ENCODE measurements around the gene MMP25. TPM values are rescaled to one million over a fixed set of nuclear protein-coding genes. Genes with fewer than 3 reads are reported as not detected.
"Not testable (repeated sequence)": the region's sequence is repeated elsewhere in the genome, so short reads cannot be mapped to it uniquely, and the experiment has no call there.

MMP25 gene
- total RNA-seq, 1 experiment from 2014 or later: 49.0 TPM

- not testable (repeated sequence) for H3K27me3 Mint-ChIP-seq (ENCODE audit: low read depth); H3K27ac Mint-ChIP-seq; H3K9me3 Mint-ChIP-seq; H3K4me3 Mint-ChIP-seq; H3K36me3 Mint-ChIP-seq; ATAC-seq; DNase-seq (ENCODE audit: low spot score)
- H3K4me1 Mint-ChIP-seq: peaks cover 38% of the 10 kb centered on the region
- CTCF ChIA-PET: interaction anchor here (0.8 to 1.2 kb wide), 6 partner anchors 12 to 91 kb away, joined by 3 to 4 read pairs (median 4); no protein-coding TSS in a partner anchor
- POLR2A ChIA-PET: interaction anchor here (1.3 kb wide), 1 partner anchor 15 kb away, joined by 6 read pairs; the partner anchor contains the start of gene ZSCAN10
These were observed 37.0 kb downstream of the MMP25 start for GRCh38 chr16:3083408-3083807.

GRCh38 chr16:3084491-3084890, 38.1 kb downstream of the MMP25 start:
- CTCF ChIA-PET: interaction anchor here (0.9 to 1.1 kb wide), 4 partner anchors 11 to 90 kb away, joined by 3 to 4 read pairs (median 4); no protein-coding TSS in a partner anchor
- no peak overlapping the region for H3K27ac Mint-ChIP-seq

GRCh38 chr16:3084969-3085670, 38.8 kb downstream of the MMP25 start:
- DNase-seq (ENCODE audit: low spot score) (no peak), ATAC-seq (no peak)
- Mint-ChIP-seq H3K4me1 (peaks cover 24% of the 10 kb centered on the region), H3K27me3 (ENCODE audit: low read depth) (no peaks in the 10 kb centered on the region), H3K9me3 (peaks cover 5% of the 10 kb centered on the region; the same call in 1 of the 2 replicates), H3K27ac (peak overlapping the region; percentile 18; the same call in 1 of the 2 replicates), H3K4me3 (no peak overlapping the region), H3K36me3 (peaks cover 14% of the 10 kb centered on the region)
- no peak for TF ChIP-seq CREM (CRISPR knock-in tag; IDR thresholded peaks at IDR 0.05)
- ChIA-PET CTCF (interaction anchor here (1.3 to 5.2 kb wide), 2 partner anchors 26 to 54 kb away, joined by 3 to 52 read pairs; no protein-coding TSS in a partner anchor), POLR2A (no interaction called here)

More at GRCh38 chr16:3084491-3084890, 38.1 kb downstream of the MMP25 start:
- TF ChIP-seq GRHL2 (CRISPR knock-in tag; IDR thresholded peaks at IDR 0.05; ENCODE audit: insufficient replicate concordance, severe bottlenecking) (no peak), CBFB (CRISPR knock-in tag; IDR thresholded peaks at IDR 0.05; ENCODE audit: low read depth) (no peak), ARID4B (CRISPR knock-in tag; IDR thresholded peaks at IDR 0.05; ENCODE audit: borderline replicate concordance) (no peak)
- Mint-ChIP-seq H3K4me3 (no peak overlapping the region), H3K36me3 (peaks cover 14% of the 10 kb centered on the region), H3K4me1 (peaks cover 30% of the 10 kb centered on the region), H3K27me3 (ENCODE audit: low read depth) (no peaks in the 10 kb centered on the region), H3K9me3 (peaks cover 5% of the 10 kb centered on the region; the same call in 1 of the 2 replicates)
- no peak for DNase-seq (ENCODE audit: low spot score)
- no peak for ATAC-seq
- POLR2A ChIA-PET: no interaction called here

GRCh38 chr16:3085868-3086595, 39.7 kb downstream of the MMP25 start:
- TF ChIP-seq IRF1 (CRISPR knock-in tag; IDR thresholded peaks at IDR 0.05) (no peak), STAT6 (CRISPR knock-in tag; conservative IDR thresholded peaks at IDR 0.05; ENCODE audit: low read depth) (no peak), GABPB1 (CRISPR knock-in tag; IDR thresholded peaks at IDR 0.05) (no peak; the same call in 1 of the 2 replicates), TEAD1 (CRISPR knock-in tag; IDR thresholded peaks at IDR 0.05) (no peak), ZBTB21 (CRISPR knock-in tag; IDR thresholded peaks at IDR 0.05; ENCODE audit: borderline replicate concordance) (no peak), ZNF219 (CRISPR knock-in tag; IDR thresholded peaks at IDR 0.05; ENCODE audit: borderline replicate concordance) (no peak), RELA (CRISPR knock-in tag; IDR thresholded peaks at IDR 0.05; ENCODE audit: borderline replicate concordance) (no peak)
- Mint-ChIP-seq H3K9me3 (peaks cover 2% of the 10 kb centered on the region; the same call in 1 of the 2 replicates), H3K4me1 (peaks cover 21% of the 10 kb centered on the region), H3K4me3 (no peak overlapping the region), H3K27me3 (ENCODE audit: low read depth) (no peaks in the 10 kb centered on the region), H3K27ac (peak overlapping the region; percentile 61), H3K36me3 (peaks cover 20% of the 10 kb centered on the region)
- DNase-seq (ENCODE audit: low spot score): no peak
- ChIA-PET CTCF (interaction anchor here (1.3 to 5.2 kb wide), 3 partner anchors 10 to 54 kb away, joined by 3 to 52 read pairs (median 6); no protein-coding TSS in a partner anchor), POLR2A (interaction anchor here (1.9 kb wide), 1 partner anchor 26 kb away, joined by 5 read pairs; no protein-coding TSS in a partner anchor)
- ATAC-seq: no peak

Measured in WTC11 (cell line).